Smooth muscle cell (in vitro differentiated cells): ENCODE measurements around the gene SPSB3. TPM values are rescaled to one million over a fixed set of nuclear protein-coding genes. Genes with fewer than 3 reads are reported as not detected.

Source experiments
- DNase-seq: peaks from one replicate; lab custom pipeline; 2025; ENCODE audit not compliant: unreplicated experiment; lab: John Stamatoyannopoulos, UW
- H2AFZ ChIP-seq: fragments of 200-600 bp; sonication (generic); 2 replicates; pipeline ENCODE4 v1.6.0; 2016; ENCODE audit warnings: antibody characterized with exemption, low read depth, mild to moderate bottlenecking
- H3F3A ChIP-seq: fragments of 200-600 bp; sonication (generic); 2 replicates; pipeline ENCODE4 v1.6.0; 2017; ENCODE audit warnings: antibody characterized with exemption, low read depth
- H3K27ac ChIP-seq: fragments of 200-600 bp; sonication (generic); 2 replicates; pipeline ENCODE4 v1.5.1; 2016; ENCODE audit warnings: low read depth, mild to moderate bottlenecking
- H3K27me3 ChIP-seq: fragments of 200-600 bp; sonication (generic); 2 replicates; pipeline ENCODE4 v1.6.1; 2016; ENCODE audit warnings: low read depth, mild to moderate bottlenecking
- H3K36me3 ChIP-seq: fragments of 200-600 bp; sonication (generic); 2 replicates; pipeline ENCODE4 v1.5.1; 2016; ENCODE audit warnings: low read depth
- H3K4me1 ChIP-seq: fragments of 200-600 bp; sonication (generic); 2 replicates; pipeline ENCODE4 v1.5.1; 2016; ENCODE audit warnings: low read depth
- H3K4me2 ChIP-seq: fragments of 200-600 bp; sonication (generic); 2 replicates; pipeline ENCODE4 v1.6.0; 2016; ENCODE audit warnings: mild to moderate bottlenecking
- H3K4me3 ChIP-seq: fragments of 200-600 bp; sonication (generic); 2 replicates; pipeline ENCODE4 v1.5.1; 2016; ENCODE audit warnings: mild to moderate bottlenecking
- H3K79me2 ChIP-seq: fragments of 200-600 bp; sonication (generic); 2 replicates; pipeline ENCODE4 v1.6.0; 2016; ENCODE audit warnings: low read depth, mild to moderate bottlenecking
- H3K9ac ChIP-seq: fragments of 200-600 bp; sonication (generic); 2 replicates; pipeline ENCODE4 v1.6.0; 2016; ENCODE audit warnings: low read depth
- H3K9me3 ChIP-seq: fragments of 200-600 bp; sonication (generic); replicated peaks from 2 replicates; pipeline ENCODE4 v1.5.1; 2016; ENCODE audit warnings: low read depth
- H4K20me1 ChIP-seq: fragments of 200-600 bp; sonication (generic); 2 replicates; pipeline ENCODE4 v1.6.0; 2016; ENCODE audit warnings: low read depth
- CTCF ChIP-seq: fragments of 200-600 bp; sonication (generic); IDR thresholded peaks from 2 replicates; pipeline ENCODE4 v1.5.1; 2017; ENCODE audit warnings: borderline replicate concordance, mild to moderate bottlenecking, antibody characterized with exemption; ENCODE audit not compliant: insufficient read depth, poor library complexity, severe bottlenecking
- WGBS: methylation state at CpG from one replicate; pipeline ENCODE4 v1.1.7; 2016; ENCODE audit warnings: low lambda C conversion rate; 5-methylcytosine and 5-hydroxymethylcytosine counted together
- polyA plus RNA-seq: library from polyadenylated mRNA; unstranded; fragments of >200 nt; fragmentation: Nextera tagmentation; extraction: Ambion mirVana; gene quantifications from 2 replicates; pipeline ENCODE4 v1.2.1, GENCODE V29; 2016
- total RNA-seq: library from RNA; depleted of rRNA; stranded (reverse); fragments of >200 nt; gene quantifications from 2 replicates; pipeline ENCODE4 v1.2.3, GENCODE V29; 2014

The SPSB3 gene
- 23.0 and 25.1 TPM in 2 replicates for total RNA-seq
- 49.8 and 60.3 TPM in 2 replicates for polyA plus RNA-seq

- peak within 1 kb of the TSS; percentile 99 for H3K4me2 ChIP-seq
- TF ChIP-seq CTCF = peak; percentile 12
- peak within 1 kb of the TSS; percentile 15 for H2AFZ ChIP-seq
- H3F3A ChIP-seq = peaks cover 7% of the 10 kb centered on the region
- peak within 1 kb of the TSS; percentile 75 for H3K9ac ChIP-seq
- peaks cover 4% of the 10 kb centered on the region for H3K4me1 ChIP-seq
- H3K9me3 ChIP-seq = no peaks in the 10 kb centered on the region
- H4K20me1 ChIP-seq = peaks cover 57% of the 10 kb centered on the region
- no peaks in the 10 kb centered on the region for H3K27me3 ChIP-seq
- H3K79me2 ChIP-seq = peaks cover 45% of the 10 kb centered on the region
- peak; percentile 93 for DNase-seq
- 1% methylated on average over 88 of the region's 102 CpGs for WGBS
- no peaks in the 10 kb centered on the region for H3K36me3 ChIP-seq
- peak within 1 kb of the TSS; percentile 69 for H3K27ac ChIP-seq
- H3K4me3 ChIP-seq = peak within 1 kb of the TSS; percentile 92
Measured at GRCh38 chr16:1782408-1783264, at the start of gene SPSB3, which contains the start of gene NUBP2. TSS of gene SPSB3 (minus strand) at chr16:1782571. CDS start at chr16:1781483, 1,088 bp downstream. TSS of gene NUBP2 (plus strand) at chr16:1782960. CDS start at chr16:1783021, 61 bp downstream.

DNA sequence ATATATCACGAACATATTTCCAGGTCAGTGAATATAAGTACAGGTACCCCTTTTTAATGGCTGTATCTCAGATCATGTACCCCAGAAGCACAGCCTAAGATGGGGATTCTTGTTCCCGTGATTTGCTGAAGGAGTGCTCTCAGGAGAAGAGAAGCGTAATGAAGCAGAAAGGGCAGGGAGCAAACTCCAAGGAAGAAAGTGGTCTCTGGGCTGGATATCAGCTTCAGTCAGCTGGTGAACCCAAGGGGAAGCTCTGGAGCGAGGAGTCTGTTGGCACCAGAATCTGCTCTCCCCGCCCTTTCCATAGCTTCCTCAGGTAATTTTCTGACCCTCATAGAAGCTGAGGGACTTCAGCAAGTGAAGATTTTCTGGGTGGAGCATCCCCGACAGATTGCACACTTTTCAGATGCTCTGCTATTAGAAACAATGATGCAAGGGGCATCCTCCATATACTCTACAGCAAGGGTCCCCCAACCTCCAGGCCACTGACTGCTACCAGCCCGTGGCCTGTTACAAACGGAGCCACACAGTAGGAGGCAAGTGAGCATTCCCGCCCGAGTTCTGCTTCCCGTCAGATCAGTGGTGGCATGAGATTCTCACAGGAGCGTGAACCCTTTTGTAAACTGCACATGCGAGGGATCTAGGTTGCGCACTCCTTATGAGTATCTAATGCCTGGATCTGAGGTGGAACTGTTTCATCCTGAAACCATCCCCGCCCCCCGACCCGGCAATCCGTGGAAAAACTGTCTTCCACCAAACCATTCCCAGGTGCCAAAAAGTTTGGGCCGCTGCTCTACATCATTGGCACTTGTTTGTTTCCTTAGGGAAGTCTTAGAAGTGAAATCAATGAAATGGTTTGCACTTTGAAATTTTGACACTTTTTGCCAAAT, 49.1 kb upstream of the SPSB3 start:
- Histone ChIP-seq H3K9me3 (no peaks in the 10 kb centered on the region), H3K27ac (no peak overlapping the region), H3K4me2 (no peak overlapping the region), H3K4me1 (peaks cover 18% of the 10 kb centered on the region), H2AFZ (no peak overlapping the region), H3K9ac (no peak overlapping the region), H4K20me1 (no peaks in the 10 kb centered on the region), H3K79me2 (peaks cover 22% of the 10 kb centered on the region), H3F3A (no peaks in the 10 kb centered on the region), H3K36me3 (no peaks in the 10 kb centered on the region), H3K27me3 (no peaks in the 10 kb centered on the region), H3K4me3 (no peak overlapping the region)
- no peak for TF ChIP-seq CTCF
- 88% methylated on average over 19 of the region's 19 CpGs for WGBS
- no peak for DNase-seq

GRCh38 chr16:1830213-1830612, 47.8 kb upstream of the SPSB3 start:
- H3K79me2 ChIP-seq = peaks cover 25% of the 10 kb centered on the region
- no peaks in the 10 kb centered on the region for H3K27me3 ChIP-seq
- no peak overlapping the region for H3K27ac ChIP-seq
- DNase-seq = no peak
- no peaks in the 10 kb centered on the region for H3F3A ChIP-seq
- no peaks in the 10 kb centered on the region for H3K36me3 ChIP-seq
- no peaks in the 10 kb centered on the region for H4K20me1 ChIP-seq
- no peaks in the 10 kb centered on the region for H3K9me3 ChIP-seq
- no peak overlapping the region for H3K9ac ChIP-seq
- TF ChIP-seq CTCF = no peak
- H3K4me3 ChIP-seq = peak overlapping the region; percentile 83
- no peak overlapping the region for H2AFZ ChIP-seq
- H3K4me2 ChIP-seq = no peak overlapping the region
- 88% methylated on average over 3 of the region's 3 CpGs for WGBS
- H3K4me1 ChIP-seq = peaks cover 18% of the 10 kb centered on the region
